ENCODE results near the gene ARHGAP40. TPM values are rescaled to one million over a fixed set of nuclear protein-coding genes. Genes with fewer than 3 reads are reported as not detected.

ARHGAP40 gene
- polyA plus RNA-seq, 4 donors: 0.24 to 2.6 (median 1.1) TPM

DNA sequence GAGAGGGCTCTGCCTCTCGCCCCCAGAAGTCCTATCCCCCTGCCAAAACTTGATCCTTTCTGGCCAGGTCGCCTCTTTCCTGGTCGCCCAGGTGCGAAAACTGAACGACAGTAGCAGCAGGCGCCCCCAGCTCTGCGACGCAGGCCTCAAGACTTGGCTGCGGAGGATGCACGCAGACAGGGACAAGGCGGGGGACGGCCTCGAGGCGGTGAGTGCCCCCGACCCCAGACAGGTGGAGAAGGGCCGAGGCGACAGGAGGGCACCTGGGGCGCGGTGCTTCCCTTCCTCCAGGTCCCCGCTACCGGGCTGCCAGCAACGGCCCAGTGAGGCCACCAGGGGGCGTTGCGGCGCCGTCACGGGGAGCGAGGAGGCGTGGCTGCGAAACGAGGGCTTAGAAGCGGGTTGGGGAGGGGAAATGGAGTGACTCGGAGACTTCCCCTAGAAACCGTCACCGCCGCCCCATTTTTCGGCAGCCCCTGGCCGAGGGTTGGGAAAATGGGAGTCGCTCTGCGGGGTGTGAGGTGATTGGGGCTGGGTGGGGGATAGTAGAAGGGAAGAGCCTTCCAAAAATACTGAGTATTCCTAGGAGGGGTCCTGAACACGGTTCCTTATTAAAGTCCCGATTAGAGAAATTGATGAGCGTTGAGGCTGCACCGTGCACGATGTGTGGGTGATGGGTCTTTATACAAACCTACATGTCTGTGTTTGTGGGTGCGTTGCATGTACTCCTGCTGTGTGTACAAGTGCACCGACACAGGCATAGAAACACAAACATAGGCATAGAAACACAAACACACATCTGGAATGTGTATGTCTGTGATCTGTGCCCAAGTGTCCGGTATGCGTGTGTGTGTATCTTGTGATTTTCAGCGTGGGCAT lies 44.6 kb downstream of the ARHGAP40 start:
- peak in 3 of 4 donors; percentile 36 to 56 (median 44) for DNase-seq (ENCODE audit: low read depth in 4 of 4, low spot score in 2 of 4)

DNA sequence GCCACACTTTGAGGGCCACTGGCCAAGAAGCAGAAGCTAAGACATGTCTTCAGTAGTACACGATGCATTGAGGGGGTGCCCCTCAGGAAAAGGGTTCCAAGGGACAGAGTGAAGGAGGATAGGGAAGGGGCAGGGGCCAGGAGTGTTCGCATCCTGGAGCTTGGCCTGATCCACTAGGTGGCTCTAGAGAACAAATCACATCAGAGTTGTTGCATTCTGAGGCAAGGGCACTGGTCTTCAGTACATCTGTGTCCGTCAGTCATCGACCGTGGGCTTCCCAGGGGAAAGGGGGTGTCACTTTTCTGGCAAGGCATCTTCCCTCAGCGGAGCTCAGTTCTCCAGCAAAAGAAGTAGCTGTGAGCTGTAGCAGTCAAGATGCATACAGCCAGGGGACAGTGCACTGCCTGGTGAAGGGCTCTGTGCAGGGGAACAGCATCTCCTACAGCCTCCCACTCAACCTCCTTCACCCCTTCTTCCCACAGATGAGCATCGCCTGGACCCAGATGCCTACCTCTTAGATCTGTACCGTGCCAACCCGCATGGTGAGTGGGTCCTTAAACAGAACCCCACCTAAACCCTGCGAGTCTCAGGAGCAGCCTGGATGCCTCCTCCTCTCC lies 47.8 kb downstream of the ARHGAP40 start:
- no peak for DNase-seq (ENCODE audit: low read depth in 4 of 4, low spot score in 2 of 4)

DNA sequence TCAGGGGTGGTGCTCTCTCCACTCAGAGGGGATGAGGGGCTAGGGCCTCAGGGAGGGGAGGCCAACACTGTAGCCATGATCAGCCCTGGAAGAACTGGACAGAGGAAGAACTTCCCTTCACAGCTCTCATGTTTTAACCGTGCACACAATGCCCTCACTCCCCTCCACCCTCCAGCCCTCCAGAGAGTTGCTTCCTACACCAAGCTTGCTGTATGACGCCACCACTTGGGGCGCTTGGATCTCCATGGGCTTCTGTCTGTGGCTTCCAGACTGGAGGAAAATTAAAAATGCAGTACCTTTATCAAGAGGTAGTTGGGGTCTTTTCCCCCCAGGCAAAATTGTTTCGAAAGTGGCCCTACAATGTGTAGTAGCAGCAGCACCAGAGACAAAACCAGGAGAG lies 48.4 kb downstream of the ARHGAP40 start:
- no peak for DNase-seq (ENCODE audit: low read depth in 4 of 4, low spot score in 2 of 4)

DNA sequence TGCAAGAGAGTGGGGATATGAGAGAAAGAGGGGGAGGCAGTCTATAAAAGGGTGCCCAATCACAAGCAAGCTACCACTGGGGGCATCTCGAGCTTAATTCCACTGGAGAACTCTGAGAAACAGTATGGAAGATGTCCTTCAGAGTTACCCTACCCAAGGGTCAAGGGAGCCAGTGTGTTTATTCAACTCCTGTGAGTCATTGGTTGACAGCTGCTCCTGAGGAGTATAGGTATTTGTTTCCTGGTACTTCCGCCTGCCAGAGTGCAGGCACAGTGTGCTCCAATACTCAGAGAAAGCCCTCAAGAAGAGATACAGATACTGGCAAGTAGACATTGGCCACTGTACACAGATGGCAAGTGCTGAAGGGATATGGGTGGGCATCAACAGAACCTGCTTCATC lies 49.5 kb downstream of the ARHGAP40 start:
- DNase-seq (ENCODE audit: low read depth in 4 of 4, low spot score in 2 of 4): no peak

- no peak for DNase-seq (ENCODE audit: low read depth in 4 of 4, low spot score in 2 of 4)
These were observed 50.0 kb downstream of the ARHGAP40 start for GRCh38 chr20:38651562-38651961.

- DNase-seq (ENCODE audit: low read depth in 4 of 4, low spot score in 2 of 4): no peak
These were observed 51.4 kb downstream of the ARHGAP40 start for GRCh38 chr20:38652995-38653394.

GRCh38 chr20:38657390-38657789 lies 55.8 kb downstream of the ARHGAP40 start:
- no peak for DNase-seq (ENCODE audit: low read depth in 4 of 4, low spot score in 2 of 4)

DNA sequence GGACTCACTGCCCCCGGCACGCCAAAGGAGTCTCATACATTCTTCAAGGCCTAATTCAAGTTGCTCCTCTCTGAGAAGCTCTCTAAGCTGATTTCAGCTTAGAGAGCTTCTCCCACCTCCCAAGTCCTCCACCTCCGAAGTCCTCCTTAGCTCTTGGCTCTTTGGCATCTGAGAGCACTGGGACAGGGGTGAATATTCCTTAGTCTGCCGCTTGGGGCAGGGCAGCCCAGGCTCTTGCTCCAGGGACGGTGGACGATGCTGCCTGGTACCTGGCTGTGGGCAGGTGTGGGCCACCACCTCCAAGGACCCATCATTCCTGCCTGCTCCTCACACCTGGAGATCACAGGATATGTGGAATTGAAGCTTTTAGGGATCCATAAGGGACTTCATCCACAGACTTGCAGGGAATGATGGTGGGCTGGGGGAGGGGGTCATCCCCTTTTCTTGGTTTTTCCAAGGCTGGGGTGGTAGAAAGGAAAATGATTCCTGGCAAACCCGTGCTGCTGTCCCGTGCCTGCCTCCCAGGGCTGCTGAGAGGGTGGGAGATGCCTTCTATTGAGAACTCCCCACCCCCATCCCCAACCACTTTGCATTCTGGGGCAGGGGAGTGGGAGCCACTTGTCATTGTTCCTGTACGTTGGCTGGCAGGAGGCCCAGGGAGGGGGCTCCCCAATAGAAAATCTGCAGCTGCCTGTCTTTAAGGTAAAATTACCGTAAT lies 57.4 kb downstream of the ARHGAP40 start:
- DNase-seq (ENCODE audit: low read depth in 4 of 4, low spot score in 2 of 4): no peak

DNA sequence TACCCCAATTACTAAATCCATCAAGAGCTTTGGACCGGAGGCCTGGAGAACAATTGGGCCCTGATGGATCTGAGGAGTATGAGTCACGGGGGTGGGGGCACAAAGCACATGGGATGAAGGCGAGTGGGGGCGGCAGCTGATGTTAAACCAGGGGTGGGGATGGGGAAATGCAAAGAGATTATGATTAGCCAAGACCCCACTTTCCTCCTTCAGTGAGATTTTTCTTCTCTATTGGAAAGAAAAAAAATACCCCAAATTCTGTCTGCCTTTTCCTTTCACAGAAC lies 57.9 kb downstream of the ARHGAP40 start:
- DNase-seq (ENCODE audit: low read depth in 4 of 4, low spot score in 2 of 4): no peak

GRCh38 chr20:38660429-38660828 lies 58.8 kb downstream of the ARHGAP40 start:
- no peak for DNase-seq (ENCODE audit: low read depth in 4 of 4, low spot score in 2 of 4)

- no peak for DNase-seq (ENCODE audit: low read depth in 4 of 4, low spot score in 2 of 4)
These were observed 62.1 kb downstream of the ARHGAP40 start for GRCh38 chr20:38663660-38664059.

DNA sequence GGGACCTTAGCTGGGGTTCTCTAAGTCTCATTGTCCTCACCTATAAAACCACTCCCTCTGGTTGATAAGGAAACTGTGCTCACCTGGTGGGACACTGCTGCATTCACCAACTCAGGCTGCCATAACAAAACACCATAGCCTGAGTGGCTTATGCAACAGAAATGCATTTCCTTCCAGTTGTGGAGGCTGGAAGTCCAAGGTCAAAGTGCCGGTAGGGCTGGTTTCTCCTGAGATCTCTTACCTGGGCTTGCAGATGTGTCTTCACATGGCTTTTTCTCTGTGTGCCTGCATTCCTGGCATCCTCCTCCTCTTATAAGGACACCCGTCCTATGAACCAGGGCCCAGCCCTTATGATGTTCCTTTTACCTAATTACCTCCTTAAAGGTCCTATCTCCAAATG lies 62.7 kb downstream of the ARHGAP40 start:
- no peak for DNase-seq (ENCODE audit: low read depth in 4 of 4, low spot score in 2 of 4)

DNA sequence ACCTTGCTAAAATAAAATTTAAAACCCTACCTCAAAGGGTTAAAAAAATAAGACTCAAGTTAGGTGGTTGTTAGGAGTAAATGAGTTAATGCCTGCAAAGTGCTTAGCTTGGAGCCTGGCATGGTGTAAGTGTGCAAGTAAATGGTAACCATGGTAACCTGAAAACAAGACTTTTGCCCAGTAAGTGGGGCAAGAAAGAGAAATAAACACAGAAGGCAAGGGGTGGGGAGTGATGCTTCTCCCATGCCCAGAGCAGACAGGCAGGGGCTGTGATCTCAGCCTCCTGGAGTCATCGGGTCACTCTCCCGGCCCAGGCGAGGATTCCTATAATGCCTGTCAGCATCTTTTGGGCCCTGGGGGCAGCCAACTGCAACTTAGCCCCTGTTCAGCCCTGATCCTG lies 63.5 kb downstream of the ARHGAP40 start:
- no peak for DNase-seq (ENCODE audit: low read depth in 4 of 4, low spot score in 2 of 4)

DNA sequence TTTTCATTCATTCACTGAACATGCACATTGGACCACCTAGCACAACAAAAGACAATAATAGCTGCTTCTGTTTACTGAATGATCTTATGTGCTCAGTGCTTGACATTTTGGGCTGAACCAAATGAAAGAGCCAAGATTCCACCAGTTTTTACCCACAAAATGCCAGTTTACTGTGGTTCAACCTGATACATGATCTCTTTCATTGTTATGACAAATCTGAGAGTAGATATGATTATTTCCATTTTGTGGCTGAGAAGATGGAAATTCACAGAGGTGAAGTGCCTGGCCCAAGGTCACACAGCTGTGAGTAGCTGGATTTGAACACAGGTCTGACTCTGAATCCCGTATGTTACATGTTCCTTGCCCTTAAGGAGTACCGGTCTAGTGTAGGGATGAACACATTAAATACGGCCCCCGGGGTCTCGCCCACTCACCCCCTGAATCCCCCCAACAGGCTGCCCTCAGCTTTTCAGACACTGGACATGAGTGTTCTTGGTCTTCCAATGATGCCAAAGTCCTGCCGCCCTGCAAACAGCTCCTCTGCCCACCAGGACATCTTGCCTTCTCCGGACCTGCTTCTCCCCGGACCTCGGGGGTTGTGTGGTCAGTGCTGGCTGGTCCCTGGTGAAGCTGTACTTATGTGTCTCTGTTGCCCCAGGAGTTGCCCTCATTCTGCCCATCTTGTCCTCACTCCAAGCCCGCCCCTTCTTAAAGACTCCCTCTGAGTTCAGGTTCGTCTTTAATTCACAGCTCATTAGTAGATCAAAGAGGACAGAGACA lies 64.1 kb downstream of the ARHGAP40 start:
- no peak for DNase-seq (ENCODE audit: low read depth in 4 of 4, low spot score in 2 of 4)

- DNase-seq (ENCODE audit: low read depth in 4 of 4, low spot score in 2 of 4): no peak
These were observed 65.9 kb downstream of the ARHGAP40 start for GRCh38 chr20:38667417-38667956.

DNA sequence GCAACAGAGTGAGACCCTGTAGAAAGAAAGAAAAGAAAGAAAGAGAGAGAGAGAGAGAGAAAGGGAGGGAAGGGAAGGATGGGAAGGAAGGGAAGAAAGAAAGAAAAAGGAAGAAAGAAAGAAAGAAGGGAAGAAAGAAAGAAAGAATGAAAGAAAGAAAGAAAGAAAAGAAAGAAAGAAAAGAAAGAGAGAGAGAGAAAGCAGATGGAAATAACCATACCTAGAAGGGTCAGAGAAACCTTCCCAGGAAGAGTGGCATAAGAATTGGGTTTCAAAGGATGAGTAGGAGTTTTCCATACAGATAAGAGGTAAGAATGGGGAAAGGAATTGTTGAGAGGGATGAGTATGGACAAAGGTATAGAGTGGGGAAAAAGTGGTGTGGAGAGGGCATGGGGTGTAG lies 68.1 kb downstream of the ARHGAP40 start:
- no peak for DNase-seq (ENCODE audit: low read depth in 4 of 4, low spot score in 2 of 4)

DNA sequence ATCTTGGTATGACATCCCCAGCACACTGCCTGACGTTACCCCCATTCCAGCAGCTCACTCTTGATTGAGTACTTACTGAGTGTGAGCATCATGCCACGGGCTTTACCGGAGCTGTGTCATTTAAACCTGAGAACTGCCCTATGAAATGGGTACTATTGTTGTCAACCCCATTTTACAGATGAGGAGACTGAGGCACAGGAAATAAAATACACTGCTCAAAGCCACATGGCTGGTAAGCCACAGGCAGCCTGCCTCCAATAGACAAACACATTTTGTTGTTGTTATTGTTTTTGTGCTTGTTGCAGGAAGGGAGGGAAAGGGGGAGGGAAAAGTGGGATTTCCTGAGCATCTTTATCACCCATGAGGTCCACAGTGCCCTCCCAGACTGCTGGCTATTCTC lies 69.2 kb downstream of the ARHGAP40 start:
- no peak for DNase-seq (ENCODE audit: low read depth in 4 of 4, low spot score in 2 of 4)

- no peak for DNase-seq (ENCODE audit: low read depth in 4 of 4, low spot score in 2 of 4)
These were observed 69.6 kb downstream of the ARHGAP40 start for GRCh38 chr20:38671186-38671585.

DNA sequence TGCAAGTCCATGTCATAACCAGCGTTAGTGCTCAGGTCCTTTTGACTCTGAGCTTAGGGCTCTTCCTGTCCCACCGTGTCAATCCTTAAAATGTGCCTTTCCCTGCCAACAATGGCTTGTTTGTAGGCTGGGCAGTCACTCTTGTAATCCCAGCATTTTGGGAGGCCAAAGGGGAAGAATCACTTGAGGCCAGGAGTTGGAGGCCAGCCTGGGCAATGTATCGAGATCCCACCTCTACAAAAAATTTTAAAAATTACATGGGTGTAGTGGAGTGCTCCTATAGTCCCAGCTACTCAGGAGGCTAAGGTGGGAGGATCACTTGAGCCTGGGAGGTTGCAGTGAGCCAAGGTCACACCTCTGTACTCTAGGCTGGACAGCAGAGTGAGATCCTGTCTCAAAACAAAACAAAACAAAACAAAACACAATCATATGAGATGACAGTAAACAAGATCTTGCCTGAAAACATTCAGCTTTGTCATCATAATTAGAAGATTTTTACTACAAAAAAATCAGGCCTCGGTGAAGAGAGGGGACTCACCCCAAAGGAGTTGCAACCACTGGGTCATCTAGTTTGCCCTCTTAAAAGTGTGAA lies 70.2 kb downstream of the ARHGAP40 start:
- no peak for DNase-seq (ENCODE audit: low read depth in 4 of 4, low spot score in 2 of 4)

- DNase-seq (ENCODE audit: low read depth in 4 of 4, low spot score in 2 of 4): no peak
These were observed 70.9 kb downstream of the ARHGAP40 start for GRCh38 chr20:38672504-38672903.
